ENCODE data around the gene SSRP1.

- no peak for TF ChIP-seq CTCF (IDR thresholded peaks at IDR 0.05; ENCODE audit: insufficient read depth, low read depth, low read length)
- TF ChIP-seq EZH2 (IDR thresholded peaks at IDR 0.05; ENCODE audit: insufficient read depth, low read length): no peak
These were observed 17.5 kb downstream of the SSRP1 start for GRCh38 chr11:57318178-57318577.
